DLD1 (cell line): ENCODE measurements around the gene RRP9.
"Not testable (repeated sequence)": the region's sequence is repeated elsewhere in the genome, so short reads cannot be mapped to it uniquely, and the experiment has no call there.

Experiments
- in situ Hi-C: cut with HindIII; loops from 2 replicates; pipeline ENCODE4 v1.10.0; 2017; ENCODE audit warnings: low sequenced_read_pairs

Gene RRP9

DNA sequence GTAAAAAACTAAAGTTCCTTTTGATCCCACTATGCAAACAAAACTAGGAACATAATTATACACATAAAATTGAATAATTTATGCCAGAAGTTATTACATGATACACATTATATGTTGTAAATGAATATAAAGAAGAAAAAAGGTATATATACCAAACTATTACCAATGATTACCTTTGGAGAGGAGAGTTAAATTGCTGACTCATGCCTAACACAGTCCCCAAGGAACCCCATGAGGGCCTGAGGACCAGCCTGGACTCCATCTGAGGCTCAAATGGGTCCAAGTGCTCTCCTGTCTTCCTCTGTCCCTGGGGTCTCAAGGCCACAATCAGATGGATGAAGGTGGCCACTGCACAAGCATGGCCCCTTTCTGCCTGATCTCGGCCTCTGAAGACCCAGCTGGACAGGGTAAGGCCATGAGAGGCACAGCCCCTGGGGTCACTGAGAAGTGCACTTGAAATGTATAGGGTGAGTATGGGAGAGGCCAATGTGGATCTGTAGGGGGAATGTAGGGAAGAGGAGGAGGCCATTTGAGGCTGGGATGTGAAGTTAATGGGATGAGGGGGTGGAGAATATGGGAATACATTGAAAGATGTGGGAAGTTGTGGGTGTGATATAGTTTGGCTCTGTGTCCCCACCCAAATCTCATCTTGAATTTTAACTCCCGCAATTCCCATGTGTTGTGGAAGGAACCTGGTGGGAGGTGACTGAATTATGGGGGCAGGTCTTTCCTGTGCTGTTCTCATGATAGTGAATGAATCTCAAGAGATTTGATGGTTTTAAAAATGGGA is 37.5 kb downstream of the RRP9 start:
- in situ Hi-C loops, result no loop called here

DNA sequence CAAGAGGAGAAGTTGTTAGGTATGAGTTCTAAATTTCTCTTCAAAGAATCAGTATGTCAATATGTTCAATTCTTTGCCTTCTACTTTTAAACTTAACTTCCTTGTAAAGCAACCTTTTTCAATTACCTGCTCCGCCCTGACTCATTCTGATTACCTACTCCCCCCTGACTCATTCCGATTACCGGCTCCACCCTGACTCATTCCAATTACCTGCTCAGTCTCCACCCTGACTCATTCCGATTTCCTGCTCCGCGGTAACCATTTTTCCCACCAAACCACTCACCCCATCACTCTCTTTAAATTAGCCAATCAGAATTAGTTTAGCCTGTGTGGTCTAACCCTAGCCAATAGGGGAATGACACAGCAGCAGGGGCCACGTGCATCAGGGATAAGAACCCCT is 39.3 kb downstream of the RRP9 start:
- in situ Hi-C loops, result not testable (repeated sequence)

DNA sequence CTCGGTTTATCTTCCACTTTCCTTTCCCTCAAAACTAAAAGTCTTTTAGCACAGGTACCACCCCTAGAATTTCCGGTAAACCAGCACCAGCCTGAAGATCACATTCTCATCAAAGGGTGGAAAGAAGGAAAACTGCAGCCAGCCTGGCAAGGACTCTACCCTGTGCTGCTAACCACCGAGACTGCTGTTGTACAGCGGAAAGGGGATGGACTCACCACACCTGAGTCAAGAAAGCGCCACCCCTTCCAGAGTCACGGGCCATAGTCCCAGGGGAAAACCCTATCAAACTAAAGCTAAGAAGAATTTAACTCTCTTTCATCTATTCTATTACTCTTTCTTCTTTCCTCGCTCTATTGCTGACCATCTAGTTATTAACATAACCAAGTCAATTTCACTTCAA is 41.7 kb downstream of the RRP9 start:
- in situ Hi-C loops, result not testable (repeated sequence)

DNA sequence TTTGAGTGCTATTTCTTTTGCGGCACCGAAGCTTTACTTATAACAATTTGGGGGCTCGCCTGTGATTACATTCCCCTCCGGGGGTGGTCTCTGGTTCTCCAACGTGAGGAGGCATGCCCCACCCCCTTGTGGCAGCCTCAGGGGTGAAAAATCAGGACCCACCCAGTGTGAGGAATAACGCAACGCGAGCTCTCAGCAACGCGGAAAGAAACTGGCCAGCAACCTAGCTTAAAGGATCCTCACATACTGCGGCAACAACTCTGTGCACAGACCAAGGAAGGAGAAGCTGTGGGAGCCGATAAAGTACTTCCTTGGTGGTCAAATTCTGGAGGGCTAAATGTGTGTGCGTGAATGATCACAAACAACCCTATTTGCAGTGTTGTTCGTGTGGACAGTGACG is 44.3 kb downstream of the RRP9 start:
- in situ Hi-C loops, result no loop called here

DNA sequence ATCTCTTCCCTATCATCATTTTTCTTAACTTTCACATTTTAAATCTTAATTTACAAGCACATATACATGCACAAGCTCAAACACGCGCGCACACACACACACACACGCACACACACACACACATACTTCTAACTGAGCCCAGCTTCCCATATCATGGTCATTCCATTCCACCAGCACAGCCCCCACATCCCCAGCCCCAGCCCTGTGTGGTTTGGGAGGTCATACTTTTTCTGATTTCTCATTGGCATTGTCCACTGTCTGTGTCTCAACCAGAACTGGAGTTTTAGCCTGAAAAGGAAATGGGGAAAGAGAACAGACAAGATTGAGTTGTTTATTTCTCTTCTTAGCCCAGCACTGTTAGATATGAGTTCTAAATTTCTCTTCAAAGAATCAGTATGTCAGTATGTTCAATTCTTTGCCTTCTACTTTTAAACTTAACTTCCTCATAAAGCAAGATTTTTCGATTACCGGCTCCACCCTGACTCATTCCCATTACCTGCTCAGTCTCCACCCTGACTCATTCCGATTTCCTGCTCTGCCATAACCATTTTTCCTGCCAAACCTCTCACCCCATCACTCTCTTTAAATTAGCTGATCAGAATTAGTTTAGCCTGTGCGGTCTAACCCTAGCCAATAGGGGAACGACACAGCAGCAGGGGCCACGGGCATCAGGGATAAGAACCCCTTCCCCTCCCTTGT is 44.9 kb downstream of the RRP9 start:
- in situ Hi-C loops, result no loop called here

DNA sequence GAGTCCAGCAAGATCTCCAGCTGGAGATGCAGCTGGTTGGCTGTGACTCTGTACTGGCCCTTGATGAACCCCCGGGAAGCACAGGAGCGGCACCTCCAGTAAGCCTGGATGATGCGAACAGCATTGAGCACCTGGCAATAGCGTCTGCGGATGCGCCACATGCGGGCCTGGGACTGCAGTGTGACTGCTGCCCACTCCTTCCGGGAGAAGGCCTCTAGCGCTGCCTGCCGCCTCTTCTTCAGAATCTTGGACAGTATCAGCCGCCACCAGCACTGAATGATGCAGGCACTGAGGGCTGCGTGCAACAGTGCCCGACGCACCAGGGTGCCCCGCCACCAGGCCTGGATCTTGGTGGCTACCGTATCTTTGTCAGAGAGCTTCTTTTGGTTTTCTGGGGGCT is 46.8 kb downstream of the RRP9 start:
- in situ Hi-C loops, result no loop called here

DNA sequence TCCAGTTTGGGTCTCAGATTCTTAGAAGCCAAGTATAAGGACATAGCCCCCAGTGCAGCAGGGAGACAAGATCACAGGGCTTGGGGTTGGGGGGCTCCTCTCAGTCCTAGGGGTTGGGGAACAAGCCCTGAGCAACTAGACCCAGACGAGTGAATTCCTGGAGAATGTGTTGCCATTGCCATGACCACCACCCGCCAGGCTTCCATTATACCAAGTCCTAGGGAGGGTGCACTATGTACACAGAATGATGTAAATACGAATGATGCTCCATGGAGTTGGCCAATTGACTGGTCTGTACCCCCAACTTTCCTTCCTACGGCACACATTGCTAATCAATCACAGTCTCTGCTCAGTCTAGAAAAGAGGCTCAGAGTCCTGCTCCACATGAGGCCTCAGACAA is 47.3 kb downstream of the RRP9 start:
- in situ Hi-C loops, result no loop called here

DNA sequence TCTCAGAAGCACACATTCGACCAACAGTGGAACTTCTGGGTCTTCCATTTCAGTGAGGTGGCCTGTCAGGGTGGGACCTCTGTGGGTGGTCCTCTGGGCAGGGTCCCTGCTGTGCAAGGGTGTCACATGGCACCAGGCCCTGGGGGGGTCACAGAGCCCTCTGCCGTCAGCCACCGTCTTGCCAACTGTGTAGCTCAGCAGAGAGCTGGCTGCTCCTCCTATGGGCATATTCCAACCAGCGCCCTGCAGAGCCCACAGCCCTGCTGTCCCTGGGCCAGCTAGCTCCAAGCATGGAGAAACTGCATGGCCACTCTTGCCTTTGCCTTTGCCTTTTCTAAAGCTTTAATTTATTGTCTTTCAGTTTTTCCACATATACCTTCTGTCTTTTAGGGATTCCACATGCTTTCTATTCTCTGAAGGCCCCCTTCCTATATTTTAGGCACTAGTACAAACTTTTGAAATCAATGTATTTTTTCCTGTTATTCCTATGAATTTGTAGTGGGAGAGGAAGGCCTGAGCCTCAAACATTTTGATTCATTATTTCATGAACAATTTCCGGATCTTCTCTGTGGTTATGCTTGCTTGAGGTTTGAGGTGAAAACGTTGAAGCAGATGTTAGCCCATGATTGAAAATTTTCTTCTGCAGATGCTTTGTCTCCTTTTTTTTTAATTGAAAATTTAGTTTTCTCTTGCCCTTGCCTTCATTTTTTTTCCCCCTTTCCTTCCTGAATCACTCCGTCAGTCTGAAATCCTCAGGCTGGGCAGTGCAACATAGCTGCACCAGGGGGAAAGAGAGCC is 50.3 kb downstream of the RRP9 start:
- in situ Hi-C loops, result no loop called here

DNA sequence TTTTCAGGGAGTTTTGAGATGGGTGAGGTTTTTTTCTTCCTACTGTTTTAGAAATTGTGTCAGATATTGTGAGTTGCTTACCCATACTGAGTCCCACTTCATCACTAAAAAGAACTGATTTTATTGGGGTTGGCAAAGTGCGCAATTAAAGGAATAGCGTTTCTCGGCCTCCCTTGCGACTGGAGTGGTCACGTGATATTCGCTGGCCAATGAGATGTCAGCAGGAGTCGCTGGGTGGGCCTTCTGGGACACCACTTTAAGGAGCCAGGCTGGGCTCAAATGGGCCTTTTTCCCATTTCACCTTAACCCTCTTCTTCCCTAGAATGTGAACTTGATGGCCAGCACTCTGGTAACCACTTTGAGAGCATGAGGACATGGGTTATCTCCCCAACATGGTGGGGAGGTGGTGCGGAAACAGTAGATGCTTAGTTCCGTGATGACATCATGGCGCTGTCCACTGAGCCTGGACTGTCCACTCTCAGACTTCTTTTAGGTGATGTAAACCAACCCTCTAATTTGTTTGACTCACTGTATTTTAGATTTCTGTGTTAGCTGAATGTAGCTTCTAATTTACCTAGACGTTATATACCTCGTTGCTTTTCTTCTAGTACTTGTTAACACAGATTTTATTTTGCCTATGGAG is 53.1 kb downstream of the RRP9 start:
- in situ Hi-C loops, result no loop called here

DNA sequence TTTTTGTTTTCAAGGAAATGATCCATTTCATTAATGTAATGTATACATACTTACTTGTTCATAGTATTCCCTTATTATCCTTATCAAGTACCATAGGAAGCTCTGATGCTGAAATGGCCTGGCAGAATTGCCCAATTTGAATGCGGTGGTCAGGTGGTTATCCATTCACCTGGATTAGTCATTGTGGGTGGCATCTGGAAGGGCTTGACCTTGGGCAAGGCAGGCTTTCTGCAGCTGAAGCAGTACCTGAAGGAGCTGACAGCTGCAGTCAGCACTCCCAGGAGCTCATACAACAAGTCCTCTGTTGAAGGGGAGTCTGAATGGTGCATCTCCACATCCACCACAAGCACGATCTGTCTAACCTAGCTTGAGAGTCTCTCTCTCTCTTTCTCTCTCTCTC is 54.1 kb downstream of the RRP9 start:
- in situ Hi-C loops, result no loop called here

DNA sequence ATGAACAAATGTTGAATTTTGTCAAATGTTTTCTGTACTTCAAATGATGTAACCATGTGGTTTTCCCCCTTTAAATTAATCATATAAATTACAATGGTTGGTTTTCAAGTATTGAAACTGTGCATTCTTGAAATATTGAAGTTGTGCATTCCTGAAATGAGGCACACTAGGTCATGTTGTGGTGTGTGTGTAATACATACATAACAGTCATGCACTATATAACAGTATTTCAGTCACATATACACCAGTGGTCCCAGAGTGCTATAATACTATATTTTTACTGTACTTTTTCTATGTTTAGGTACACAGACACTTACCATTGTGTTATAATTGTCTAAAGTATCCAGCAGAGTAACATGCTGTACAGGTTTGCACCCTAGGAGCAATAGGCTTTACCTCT is 55.3 kb downstream of the RRP9 start:
- in situ Hi-C loops, result no loop called here
